ENCODE results near the gene ZNF576.
"Not testable (repeated sequence)": the region's sequence is repeated elsewhere in the genome, so short reads cannot be mapped to it uniquely, and the experiment has no call there.

ZNF576 gene

DNA sequence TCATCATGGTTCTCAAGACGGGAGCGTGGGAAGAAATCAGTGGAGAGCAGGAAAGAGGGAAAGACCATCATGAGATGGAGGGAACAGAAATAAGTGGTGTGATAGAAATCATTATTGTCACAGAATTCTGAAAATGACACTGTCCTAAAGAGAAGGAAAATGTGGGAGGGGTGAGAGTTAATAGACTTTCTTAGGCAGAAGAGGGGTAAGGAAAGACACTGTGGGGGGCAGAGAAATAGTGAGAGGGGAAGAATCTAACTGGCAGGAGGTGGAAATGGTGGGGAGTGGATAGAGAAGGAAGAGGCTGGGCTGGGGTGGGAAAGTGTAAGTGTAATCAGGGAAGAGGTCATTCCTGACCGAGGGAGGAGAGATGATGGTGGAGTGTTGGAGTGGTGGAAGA lies 17.6 kb upstream of the ZNF576 start:
- TF ChIP-seq, protein P1, sequence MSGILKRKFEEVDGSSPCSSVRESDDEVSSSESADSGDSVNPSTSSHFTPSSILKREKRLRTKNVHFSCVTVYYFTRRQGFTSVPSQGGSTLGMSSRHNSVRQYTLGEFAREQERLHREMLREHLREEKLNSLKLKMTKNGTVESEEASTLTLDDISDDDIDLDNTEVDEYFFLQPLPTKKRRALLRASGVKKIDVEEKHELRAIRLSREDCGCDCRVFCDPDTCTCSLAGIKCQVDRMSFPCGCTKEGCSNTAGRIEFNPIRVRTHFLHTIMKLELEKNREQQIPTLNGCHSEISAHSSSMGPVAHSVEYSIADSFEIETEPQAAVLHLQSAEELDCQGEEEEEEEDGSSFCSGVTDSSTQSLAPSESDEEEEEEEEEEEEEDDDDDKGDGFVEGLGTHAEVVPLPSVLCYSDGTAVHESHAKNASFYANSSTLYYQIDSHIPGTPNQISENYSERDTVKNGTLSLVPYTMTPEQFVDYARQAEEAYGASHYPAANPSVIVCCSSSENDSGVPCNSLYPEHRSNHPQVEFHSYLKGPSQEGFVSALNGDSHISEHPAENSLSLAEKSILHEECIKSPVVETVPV (CRISPR knock-in tag; IDR thresholded peaks at IDR 0.05) = no peak
- TF ChIP-seq ZFP3 (CRISPR knock-in tag; IDR thresholded peaks at IDR 0.05) (no peak), ISL1 (CRISPR knock-in tag; IDR thresholded peaks at IDR 0.05) (no peak), CSDC2 (CRISPR knock-in tag; IDR thresholded peaks at IDR 0.05) (no peak), ZNF70 (CRISPR knock-in tag; IDR thresholded peaks at IDR 0.05) (no peak), SNAI2 (CRISPR knock-in tag; IDR thresholded peaks at IDR 0.05) (no peak), ZFP30 (CRISPR knock-in tag; IDR thresholded peaks at IDR 0.05) (no peak), PPARA (CRISPR knock-in tag; IDR thresholded peaks at IDR 0.05; ENCODE audit: borderline replicate concordance) (no peak), ZC3H10 (CRISPR knock-in tag; IDR thresholded peaks at IDR 0.05) (no peak), TOX (CRISPR knock-in tag; IDR thresholded peaks at IDR 0.05; ENCODE audit: borderline replicate concordance) (no peak), GLIS3 (CRISPR knock-in tag; IDR thresholded peaks at IDR 0.05) (no peak), ZNF8 (CRISPR knock-in tag; IDR thresholded peaks at IDR 0.05) (no peak)
- no peak for ATAC-seq

DNA sequence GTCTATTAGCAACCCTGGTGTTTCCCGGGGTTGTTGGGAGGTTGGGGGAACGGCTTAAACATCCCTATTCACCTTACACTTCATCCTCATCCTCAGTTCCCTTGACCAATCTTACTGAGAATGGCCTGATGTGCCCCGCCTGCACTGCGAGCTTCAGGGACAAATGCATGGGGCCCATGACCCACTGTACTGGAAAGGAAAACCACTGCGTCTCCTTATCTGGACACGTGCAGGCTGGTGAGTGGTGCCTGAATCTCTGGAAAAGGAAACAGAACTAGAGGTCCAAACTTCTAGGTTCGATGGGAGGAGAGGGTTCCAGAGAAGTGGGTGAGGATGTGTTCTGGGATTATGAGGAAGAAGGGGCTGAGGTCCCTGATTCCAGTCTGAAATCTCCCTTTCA lies 14.9 kb upstream of the ZNF576 start:
- no peak for ATAC-seq
- no peak for TF ChIP-seq RARB (CRISPR knock-in tag; IDR thresholded peaks at IDR 0.05)
- TF ChIP-seq TCF4 (CRISPR knock-in tag; IDR thresholded peaks at IDR 0.05; ENCODE audit: borderline replicate concordance) = no peak

DNA sequence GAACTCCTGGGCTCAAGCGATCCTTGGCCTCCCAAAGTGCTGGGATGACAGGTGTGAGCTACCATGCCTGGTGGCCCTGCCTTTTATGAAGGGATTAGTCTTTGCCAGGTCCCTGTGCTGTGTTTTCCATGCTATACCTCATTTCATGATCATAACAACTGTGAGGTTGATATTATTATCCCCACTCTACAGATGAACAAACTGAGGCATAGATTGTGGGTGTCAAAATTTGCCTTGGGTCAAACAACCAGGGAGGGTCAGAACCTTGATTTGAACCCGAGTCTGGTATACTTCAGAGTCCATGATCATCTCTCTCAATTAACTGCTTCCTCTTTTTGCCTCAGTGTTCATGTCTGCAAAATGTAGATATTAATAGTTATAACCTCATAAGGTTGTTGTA lies 13.9 kb upstream of the ZNF576 start:
- no peak for ATAC-seq
- TF ChIP-seq ZNF565 (CRISPR knock-in tag; conservative IDR thresholded peaks at IDR 0.05; ENCODE audit: low read depth) = no peak
- no peak for TF ChIP-seq ZNF70 (CRISPR knock-in tag; IDR thresholded peaks at IDR 0.05)
- TF ChIP-seq, protein P2, sequence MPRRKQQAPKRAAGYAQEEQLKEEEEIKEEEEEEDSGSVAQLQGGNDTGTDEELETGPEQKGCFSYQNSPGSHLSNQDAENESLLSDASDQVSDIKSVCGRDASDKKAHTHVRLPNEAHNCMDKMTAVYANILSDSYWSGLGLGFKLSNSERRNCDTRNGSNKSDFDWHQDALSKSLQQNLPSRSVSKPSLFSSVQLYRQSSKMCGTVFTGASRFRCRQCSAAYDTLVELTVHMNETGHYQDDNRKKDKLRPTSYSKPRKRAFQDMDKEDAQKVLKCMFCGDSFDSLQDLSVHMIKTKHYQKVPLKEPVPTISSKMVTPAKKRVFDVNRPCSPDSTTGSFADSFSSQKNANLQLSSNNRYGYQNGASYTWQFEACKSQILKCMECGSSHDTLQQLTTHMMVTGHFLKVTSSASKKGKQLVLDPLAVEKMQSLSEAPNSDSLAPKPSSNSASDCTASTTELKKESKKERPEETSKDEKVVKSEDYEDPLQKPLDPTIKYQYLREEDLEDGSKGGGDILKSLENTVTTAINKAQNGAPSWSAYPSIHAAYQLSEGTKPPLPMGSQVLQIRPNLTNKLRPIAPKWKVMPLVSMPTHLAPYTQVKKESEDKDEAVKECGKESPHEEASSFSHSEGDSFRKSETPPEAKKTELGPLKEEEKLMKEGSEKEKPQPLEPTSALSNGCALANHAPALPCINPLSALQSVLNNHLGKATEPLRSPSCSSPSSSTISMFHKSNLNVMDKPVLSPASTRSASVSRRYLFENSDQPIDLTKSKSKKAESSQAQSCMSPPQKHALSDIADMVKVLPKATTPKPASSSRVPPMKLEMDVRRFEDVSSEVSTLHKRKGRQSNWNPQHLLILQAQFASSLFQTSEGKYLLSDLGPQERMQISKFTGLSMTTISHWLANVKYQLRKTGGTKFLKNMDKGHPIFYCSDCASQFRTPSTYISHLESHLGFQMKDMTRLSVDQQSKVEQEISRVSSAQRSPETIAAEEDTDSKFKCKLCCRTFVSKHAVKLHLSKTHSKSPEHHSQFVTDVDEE (CRISPR knock-in tag; IDR thresholded peaks at IDR 0.05) = no peak
- no peak for TF ChIP-seq OSR1 (CRISPR knock-in tag; IDR thresholded peaks at IDR 0.05)
- TF ChIP-seq TCF4 (CRISPR knock-in tag; IDR thresholded peaks at IDR 0.05; ENCODE audit: borderline replicate concordance) = no peak

DNA sequence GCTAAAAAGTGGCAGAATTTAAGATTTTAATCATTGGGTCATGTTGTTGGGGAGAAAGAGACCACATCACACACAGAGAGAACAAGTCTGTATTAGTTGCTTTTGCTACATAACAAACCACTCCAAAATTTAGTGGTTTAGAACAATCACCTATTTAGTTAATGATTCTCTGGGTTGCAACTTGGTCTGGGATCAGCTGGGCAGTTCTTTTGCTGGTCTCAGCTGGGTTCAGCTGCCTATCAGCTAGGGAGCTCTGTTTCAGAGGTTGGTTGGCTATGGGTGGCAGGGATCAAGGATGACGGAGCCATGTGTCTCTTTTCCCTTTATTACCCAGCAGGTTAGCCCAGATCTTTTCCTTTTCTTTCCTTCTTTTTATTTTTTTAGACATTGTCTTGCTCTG lies 11.9 kb upstream of the ZNF576 start:
- no peak for TF ChIP-seq TOX (CRISPR knock-in tag; IDR thresholded peaks at IDR 0.05; ENCODE audit: borderline replicate concordance)
- no peak for TF ChIP-seq ZNF565 (CRISPR knock-in tag; conservative IDR thresholded peaks at IDR 0.05; ENCODE audit: low read depth)
- TF ChIP-seq CSDC2 (CRISPR knock-in tag; IDR thresholded peaks at IDR 0.05) = no peak
- no peak for TF ChIP-seq ZC3H10 (CRISPR knock-in tag; IDR thresholded peaks at IDR 0.05)
- no peak for TF ChIP-seq ISL1 (CRISPR knock-in tag; IDR thresholded peaks at IDR 0.05)
- no peak for TF ChIP-seq TCF4 (CRISPR knock-in tag; IDR thresholded peaks at IDR 0.05; ENCODE audit: borderline replicate concordance)
- ATAC-seq = no peak

DNA sequence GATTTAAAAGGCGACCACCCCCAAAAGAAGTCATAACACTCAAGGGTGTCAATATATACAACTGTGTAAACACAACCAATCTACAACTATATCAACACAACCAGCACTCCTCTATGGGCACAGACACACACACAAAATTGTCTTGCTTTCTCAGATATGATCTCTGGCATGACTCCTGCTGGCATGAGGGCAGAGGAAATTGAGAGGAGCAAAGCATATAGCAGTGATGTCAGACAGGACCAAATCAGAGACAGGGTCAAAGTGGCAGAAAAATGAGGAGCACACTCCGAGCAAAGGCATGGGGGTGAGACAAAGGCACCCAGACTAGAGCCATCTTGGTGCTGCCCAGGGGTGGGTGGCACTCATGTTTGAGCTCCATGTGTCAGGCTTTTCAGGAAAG lies 10.0 kb upstream of the ZNF576 start:
- no peak for ATAC-seq
- TF ChIP-seq, protein P2 (CRISPR knock-in tag; IDR thresholded peaks at IDR 0.05) = no peak
- TF ChIP-seq ZC3H10 (CRISPR knock-in tag; IDR thresholded peaks at IDR 0.05) (no peak), OSR1 (CRISPR knock-in tag; IDR thresholded peaks at IDR 0.05) (no peak)
- TF ChIP-seq, protein P3, sequence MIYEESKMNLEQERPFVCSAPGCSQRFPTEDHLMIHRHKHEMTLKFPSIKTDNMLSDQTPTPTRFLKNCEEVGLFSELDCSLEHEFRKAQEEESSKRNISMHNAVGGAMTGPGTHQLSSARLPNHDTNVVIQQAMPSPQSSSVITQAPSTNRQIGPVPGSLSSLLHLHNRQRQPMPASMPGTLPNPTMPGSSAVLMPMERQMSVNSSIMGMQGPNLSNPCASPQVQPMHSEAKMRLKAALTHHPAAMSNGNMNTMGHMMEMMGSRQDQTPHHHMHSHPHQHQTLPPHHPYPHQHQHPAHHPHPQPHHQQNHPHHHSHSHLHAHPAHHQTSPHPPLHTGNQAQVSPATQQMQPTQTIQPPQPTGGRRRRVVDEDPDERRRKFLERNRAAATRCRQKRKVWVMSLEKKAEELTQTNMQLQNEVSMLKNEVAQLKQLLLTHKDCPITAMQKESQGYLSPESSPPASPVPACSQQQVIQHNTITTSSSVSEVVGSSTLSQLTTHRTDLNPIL (CRISPR knock-in tag; IDR thresholded peaks at IDR 0.05; ENCODE audit: low read depth) = no peak

DNA sequence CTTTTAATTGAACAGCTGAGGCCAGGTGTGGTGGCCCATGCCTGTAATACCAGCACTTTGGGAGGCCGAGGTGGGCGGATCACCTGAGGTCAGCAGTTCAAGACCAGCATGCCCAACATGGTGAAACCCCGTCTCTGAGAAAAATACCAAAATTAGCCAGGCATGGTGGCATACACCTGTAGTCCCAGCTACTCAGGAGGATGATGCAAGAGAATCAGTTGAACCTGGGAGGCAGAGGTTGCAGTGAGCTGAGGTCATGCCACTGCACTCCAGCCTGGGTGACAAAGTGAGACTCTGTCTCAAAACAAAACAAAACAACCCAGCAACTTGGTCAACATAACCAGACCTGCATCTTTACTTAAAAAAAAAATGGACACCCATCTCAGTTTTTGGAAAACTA lies 9.4 kb upstream of the ZNF576 start:
- ATAC-seq = not testable (repeated sequence)
